Stimulated activated CD4-positive, alpha-beta T cell treated with anti-CD3 and anti-CD28 coated beads, TNF-alpha, amount 100 ng/mL, for 4 hours (primary cell): ENCODE data around the gene CDK1.

ENCODE experiments used
- DNase-seq, 3 experiments: peaks; one replicate each; pipeline ENCODE4 v3.0.0-alpha.2; 2020; ENCODE audit warnings: low read depth in 3 of 3

Gene CDK1

GRCh38 chr10:60777696-60778213, 523 bp upstream of the CDK1 start:
- no peak for DNase-seq

GRCh38 chr10:60778971-60779796, 906 bp downstream of the CDK1 start:
- no peak for DNase-seq

- DNase-seq = no peak
These were observed 3.4 kb downstream of the CDK1 start for GRCh38 chr10:60781661-60782060.

- DNase-seq = no peak
These were observed 6.4 kb downstream of the CDK1 start for GRCh38 chr10:60784641-60785040.

GRCh38 chr10:60788544-60788943, 10.3 kb downstream of the CDK1 start:
- DNase-seq = no peak

- DNase-seq = no peak
These were observed 11.1 kb downstream of the CDK1 start for GRCh38 chr10:60789340-60789739.

GRCh38 chr10:60794953-60795352, 16.7 kb downstream of the CDK1 start:
- DNase-seq = no peak

- no peak for DNase-seq
These were observed 17.4 kb downstream of the CDK1 start for GRCh38 chr10:60795465-60796202.

- DNase-seq = no peak
These were observed 18.2 kb downstream of the CDK1 start for GRCh38 chr10:60796481-60796880.

GRCh38 chr10:60797200-60797599, 18.9 kb downstream of the CDK1 start:
- DNase-seq = no peak

- no peak for DNase-seq
These were observed 19.8 kb downstream of the CDK1 start for GRCh38 chr10:60798031-60798430.

- no peak for DNase-seq
These were observed 20.6 kb downstream of the CDK1 start for GRCh38 chr10:60798870-60799269.

GRCh38 chr10:60799971-60800650, 21.8 kb downstream of the CDK1 start:
- no peak for DNase-seq

GRCh38 chr10:60800918-60801317, 22.6 kb downstream of the CDK1 start:
- no peak for DNase-seq

- DNase-seq = no peak
These were observed 23.2 kb downstream of the CDK1 start for GRCh38 chr10:60801522-60801921.

GRCh38 chr10:60803433-60803832, 25.2 kb downstream of the CDK1 start:
- DNase-seq = no peak

GRCh38 chr10:60803865-60804264, 25.6 kb downstream of the CDK1 start:
- no peak for DNase-seq

- no peak for DNase-seq
These were observed 28.6 kb downstream of the CDK1 start for GRCh38 chr10:60806921-60807320.

GRCh38 chr10:60807499-60807898, 29.2 kb downstream of the CDK1 start:
- DNase-seq = no peak

GRCh38 chr10:60808036-60808435, 29.8 kb downstream of the CDK1 start:
- no peak for DNase-seq

- DNase-seq = no peak
These were observed 30.9 kb downstream of the CDK1 start for GRCh38 chr10:60809157-60809556.

- no peak for DNase-seq
These were observed 32.3 kb downstream of the CDK1 start for GRCh38 chr10:60810437-60811182.
